Smooth muscle cell (in vitro differentiated cells): Measurements from ENCODE around the gene PCYOX1L. TPM values are rescaled to one million over a fixed set of nuclear protein-coding genes. Genes with fewer than 3 reads are reported as not detected.

Experiments used
- DNase-seq: peaks from one replicate; lab custom pipeline; 2025; ENCODE audit not compliant: unreplicated experiment; lab: John Stamatoyannopoulos, UW
- H2AFZ ChIP-seq: fragments of 200-600 bp; sonication (generic); 2 replicates; pipeline ENCODE4 v1.6.0; 2016; ENCODE audit warnings: antibody characterized with exemption, low read depth, mild to moderate bottlenecking
- H3F3A ChIP-seq: fragments of 200-600 bp; sonication (generic); 2 replicates; pipeline ENCODE4 v1.6.0; 2017; ENCODE audit warnings: antibody characterized with exemption, low read depth
- H3K27ac ChIP-seq: fragments of 200-600 bp; sonication (generic); 2 replicates; pipeline ENCODE4 v1.5.1; 2016; ENCODE audit warnings: low read depth, mild to moderate bottlenecking
- H3K27me3 ChIP-seq: fragments of 200-600 bp; sonication (generic); 2 replicates; pipeline ENCODE4 v1.6.1; 2016; ENCODE audit warnings: low read depth, mild to moderate bottlenecking
- H3K36me3 ChIP-seq: fragments of 200-600 bp; sonication (generic); 2 replicates; pipeline ENCODE4 v1.5.1; 2016; ENCODE audit warnings: low read depth
- H3K4me1 ChIP-seq: fragments of 200-600 bp; sonication (generic); 2 replicates; pipeline ENCODE4 v1.5.1; 2016; ENCODE audit warnings: low read depth
- H3K4me2 ChIP-seq: fragments of 200-600 bp; sonication (generic); 2 replicates; pipeline ENCODE4 v1.6.0; 2016; ENCODE audit warnings: mild to moderate bottlenecking
- H3K4me3 ChIP-seq: fragments of 200-600 bp; sonication (generic); 2 replicates; pipeline ENCODE4 v1.5.1; 2016; ENCODE audit warnings: mild to moderate bottlenecking
- H3K79me2 ChIP-seq: fragments of 200-600 bp; sonication (generic); 2 replicates; pipeline ENCODE4 v1.6.0; 2016; ENCODE audit warnings: low read depth, mild to moderate bottlenecking
- H3K9ac ChIP-seq: fragments of 200-600 bp; sonication (generic); 2 replicates; pipeline ENCODE4 v1.6.0; 2016; ENCODE audit warnings: low read depth
- H3K9me3 ChIP-seq: fragments of 200-600 bp; sonication (generic); replicated peaks from 2 replicates; pipeline ENCODE4 v1.5.1; 2016; ENCODE audit warnings: low read depth
- H4K20me1 ChIP-seq: fragments of 200-600 bp; sonication (generic); 2 replicates; pipeline ENCODE4 v1.6.0; 2016; ENCODE audit warnings: low read depth
- CTCF ChIP-seq: fragments of 200-600 bp; sonication (generic); IDR thresholded peaks from 2 replicates; pipeline ENCODE4 v1.5.1; 2017; ENCODE audit warnings: borderline replicate concordance, mild to moderate bottlenecking, antibody characterized with exemption; ENCODE audit not compliant: insufficient read depth, poor library complexity, severe bottlenecking
- WGBS: methylation state at CpG from one replicate; pipeline ENCODE4 v1.1.7; 2016; ENCODE audit warnings: low lambda C conversion rate; 5-methylcytosine and 5-hydroxymethylcytosine counted together
- polyA plus RNA-seq: library from polyadenylated mRNA; unstranded; fragments of >200 nt; fragmentation: Nextera tagmentation; extraction: Ambion mirVana; gene quantifications from 2 replicates; pipeline ENCODE4 v1.2.1, GENCODE V29; 2016
- total RNA-seq: library from RNA; depleted of rRNA; stranded (reverse); fragments of >200 nt; gene quantifications from 2 replicates; pipeline ENCODE4 v1.2.3, GENCODE V29; 2014

PCYOX1L gene
- total RNA-seq, result 6.4 and 14.3 TPM in 2 replicates
- polyA plus RNA-seq, result 13.4 and 17.2 TPM in 2 replicates

GRCh38 chr5:149357370-149358293, at the start of gene PCYOX1L:
PCYOX1L (plus strand) TSS chr5:149358046; CDS start chr5:149358069, 23 bp downstream.
- no peak within 1 kb of the TSS for H3K27ac ChIP-seq
- TF ChIP-seq CTCF, result no peak
- WGBS, result 4% methylated on average over 49 of the region's 61 CpGs

GRCh38 chr5:149309354-149309753, 48.5 kb upstream of the PCYOX1L start:
- Histone ChIP-seq H2AFZ (no peak overlapping the region), H3K9ac (no peak overlapping the region), H3K27ac (no peak overlapping the region), H3K4me1 (no peaks in the 10 kb centered on the region), H3K79me2 (no peaks in the 10 kb centered on the region), H3K36me3 (no peaks in the 10 kb centered on the region), H3K4me2 (no peak overlapping the region), H3F3A (no peaks in the 10 kb centered on the region), H3K27me3 (peaks cover 2% of the 10 kb centered on the region), H4K20me1 (no peaks in the 10 kb centered on the region), H3K4me3 (no peak overlapping the region), H3K9me3 (no peaks in the 10 kb centered on the region)
- TF ChIP-seq CTCF, result no peak
- no peak for DNase-seq
- 93% methylated on average over 6 of the region's 6 CpGs for WGBS

More at GRCh38 chr5:149357370-149358293, at the start of gene PCYOX1L:
- Histone ChIP-seq H3K9ac (no peak within 1 kb of the TSS), H3K27me3 (no peaks in the 10 kb centered on the region), H3F3A (peaks cover 17% of the 10 kb centered on the region), H3K4me3 (peak within 1 kb of the TSS; percentile 75), H3K36me3 (peaks cover 7% of the 10 kb centered on the region), H3K4me1 (peaks cover 8% of the 10 kb centered on the region), H2AFZ (peak within 1 kb of the TSS; percentile 92), H3K79me2 (no peaks in the 10 kb centered on the region), H3K4me2 (peak within 1 kb of the TSS; percentile 98), H4K20me1 (peaks cover 4% of the 10 kb centered on the region), H3K9me3 (no peaks in the 10 kb centered on the region)
- peak; percentile 65 for DNase-seq

GRCh38 chr5:149310488-149310887, 47.4 kb upstream of the PCYOX1L start:
- DNase-seq, result no peak
- WGBS, result 96% methylated on average over 4 of the region's 4 CpGs
- Histone ChIP-seq H3K9me3 (no peaks in the 10 kb centered on the region), H3K27ac (no peak overlapping the region), H3K4me2 (no peak overlapping the region), H3K9ac (no peak overlapping the region), H3K27me3 (peaks cover 2% of the 10 kb centered on the region), H3K36me3 (no peaks in the 10 kb centered on the region), H3K79me2 (no peaks in the 10 kb centered on the region), H4K20me1 (no peaks in the 10 kb centered on the region), H3K4me1 (no peaks in the 10 kb centered on the region), H3K4me3 (no peak overlapping the region), H3F3A (no peaks in the 10 kb centered on the region), H2AFZ (no peak overlapping the region)
- TF ChIP-seq CTCF, result no peak
